ENCODE results near the gene ABCC1. TPM values are rescaled to one million over a fixed set of nuclear protein-coding genes. Genes with fewer than 3 reads are reported as not detected.

ABCC1 gene
- total and polyA plus RNA-seq, 2 of the 8 experiments (the other 6 are each of a cell fraction or from before 2014, with no cell fraction given): 42.6 to 66.8 TPM

- Histone ChIP-seq H2BK12ac (ENCODE audit: low read depth, low read length) (no peak overlapping the region), H4K8ac (ENCODE audit: extremely low read depth, insufficient read depth, low read length) (no peak overlapping the region), H3K4ac (replicated peaks; ENCODE audit: insufficient read length, low read depth, low read length) (no peak overlapping the region), H3K27ac (ENCODE audit: low read depth, low read length) (no peak overlapping the region), H2AFZ (ENCODE audit: low read length) (no peak overlapping the region), H4K5ac (ENCODE audit: insufficient read length, low read depth, low read length) (no peak overlapping the region), H3K23ac (ENCODE audit: insufficient read length) (no peak overlapping the region), H3K36me3 (ENCODE audit: control insufficient read depth in 2 of 4, insufficient read depth in 4 of 4, low read length in 3 of 4) (peaks cover 10 to 50% (median 17%) of the 10 kb centered on the region in 4 experiments; a peak in 7 of 8 replicates), H3K56ac (replicated peaks; ENCODE audit: insufficient read length, low read depth, low read length) (no peak overlapping the region), H4K91ac (replicated peaks; ENCODE audit: insufficient read length, low read length) (no peak overlapping the region), H3K14ac (ENCODE audit: insufficient read length) (no peak overlapping the region), H3K9me3 (ENCODE audit: insufficient read depth in 2 of 2, low read depth in 1 of 2, low read length in 1 of 2) (no peaks in the 10 kb centered on the region), H3K79me1 (ENCODE audit: low read depth, low read length) (peaks cover 2% of the 10 kb centered on the region; the same call in 1 of the 2 replicates), H2BK5ac (ENCODE audit: low read depth, low read length) (no peak overlapping the region), H3K79me2 (ENCODE audit: control insufficient read depth in 1 of 2, insufficient read depth in 2 of 2, low read length in 2 of 2) (peaks cover 0 to 3% of the 10 kb centered on the region in 2 experiments; a peak in 1 of 4 replicates), H2AK5ac (ENCODE audit: low read depth, low read length) (no peak overlapping the region), H3K4me2 (ENCODE audit: insufficient read depth in 1 of 2, low read depth in 2 of 2, low read length in 2 of 2) (no peak overlapping the region), H3K4me1 (replicated peaks in 1 of 4; ENCODE audit: control insufficient read depth in 3 of 4, insufficient read depth in 4 of 4, low read length in 3 of 4) (peaks cover 0 to 4% (median 1%) of the 10 kb centered on the region in 4 experiments; a peak in 4 of 7 replicates), H3K23me2 (ENCODE audit: low read depth, low read length) (peaks cover 3% of the 10 kb centered on the region; the same call in 1 of the 2 replicates), H3K27me3 (replicated peaks in 1 of 4; ENCODE audit: control insufficient read depth in 3 of 4, extremely low read depth in 1 of 4, insufficient read depth in 3 of 4, low read length in 3 of 4) (no peaks in the 10 kb centered on the region), H2BK20ac (ENCODE audit: low read length) (no peak overlapping the region), H2BK120ac (replicated peaks; ENCODE audit: low read depth, low read length) (no peak overlapping the region), H2BK15ac (ENCODE audit: low read length) (no peak overlapping the region), H4K20me1 (replicated peaks in 1 of 2; ENCODE audit: control insufficient read depth in 1 of 2, insufficient read depth in 2 of 2, low read length in 2 of 2) (peaks cover 4 to 13% of the 10 kb centered on the region in 2 experiments), H3K4me3 (ENCODE audit: extremely low read depth in 1 of 4, insufficient read depth in 2 of 4, low read depth in 3 of 4, low read length in 4 of 4) (no peak overlapping the region), H3K18ac (ENCODE audit: extremely low read depth, low read length) (no peak overlapping the region), H3K9ac (replicated peaks in 1 of 4; ENCODE audit: extremely low read depth in 1 of 4, low read depth in 3 of 4, low read length in 3 of 4) (no peak overlapping the region)
- DNase-seq (ENCODE audit: low read depth in 1 of 2, low spot score in 2 of 2): no peak
- POLR2A ChIA-PET (ENCODE audit: partially characterized antibody): interaction anchor here (1.0 kb wide), 1 partner anchor 17 kb away, joined by 3 read pairs; no protein-coding TSS in a partner anchor
- CTCF ChIA-PET (ENCODE audit: partially characterized antibody): no interaction called here
- FAIRE-seq: no peak
- WGBS, 2 experiments (ENCODE audit: extremely low coverage in 1 of 2, insufficient coverage in 1 of 2, insufficient read length in 1 of 2, insufficient replicate concordance in 2 of 2, low coverage in 1 of 2, low lambda C conversion rate in 2 of 2, missing lambda C conversion rate in 1 of 2): 90% methylated on average over 11 of the region's 11 CpGs; no CpG with 5 or more reads in 1 of the 2 experiments
- TF ChIP-seq RBBP5 (IDR thresholded peaks at IDR 0.05; ENCODE audit: borderline replicate concordance, low read depth, low read length) (no peak), SIX5 (IDR thresholded peaks at IDR 0.05; ENCODE audit: low read depth, low read length) (no peak), HDAC6 (IDR thresholded peaks at IDR 0.05; ENCODE audit: low read depth, low read length) (no peak), SP2 (IDR thresholded peaks at IDR 0.05; ENCODE audit: low read length) (no peak), CBX5 (IDR thresholded peaks at IDR 0.05; ENCODE audit: low read depth, low read length) (no peak), CHD2 (IDR thresholded peaks at IDR 0.05; ENCODE audit: low read length) (no peak), ATF2 (IDR thresholded peaks at IDR 0.05; ENCODE audit: low read length) (no peak), YY1 (IDR thresholded peaks at IDR 0.05; ENCODE audit: low read depth, low read length) (no peak), RAD21 (IDR thresholded peaks at IDR 0.05 in 1 of 2, conservative IDR thresholded peaks at IDR 0.05 in 1 of 2; ENCODE audit: low read depth in 2 of 2, low read length in 2 of 2) (no peak), NANOG (IDR thresholded peaks at IDR 0.05; ENCODE audit: insufficient read depth, low read depth, low read length, poor library complexity, severe bottlenecking) (no peak), SP4 (IDR thresholded peaks at IDR 0.05; ENCODE audit: low read length) (no peak), SIN3A (conservative IDR thresholded peaks at IDR 0.05 in 1 of 2, IDR thresholded peaks at IDR 0.05 in 1 of 2; ENCODE audit: low read depth in 1 of 2, low read length in 2 of 2) (no peak)
Observed at GRCh38 chr16:16037521-16037920, 88.1 kb downstream of the ABCC1 start.
